K562 (cell line): ENCODE data around the gene ZNF652. TPM values are rescaled to one million over a fixed set of nuclear protein-coding genes. Genes with fewer than 3 reads are reported as not detected.

Source experiments
- DACH1 ChIP-seq: fragments of 450-650 bp; IDR thresholded peaks from 2 replicates; pipeline ENCODE4 v1.6.1; 2018; ENCODE audit not compliant: partially characterized antibody
- DPF2 ChIP-seq: fragments of 450-650 bp; IDR thresholded peaks from 2 replicates; pipeline ENCODE4 v1.6.1; 2016
- NFE2L1 ChIP-seq: fragments of 450-650 bp; IDR thresholded peaks from 2 replicates; pipeline ENCODE4 v1.6.1; 2016; ENCODE audit warnings: missing genetic modification characterization, low read depth, mild to moderate bottlenecking, missing compliant biosample characterization, moderate library complexity, borderline replicate concordance
- RBBP5 ChIP-seq: fragments of 200-600 bp; sonication (generic); IDR thresholded peaks from 2 replicates; pipeline ENCODE4 v1.6.1; 2012; ENCODE audit warnings: borderline replicate concordance, mild to moderate bottlenecking, low read length, control low read depth, inconsistent platforms; ENCODE audit not compliant: insufficient read depth, poor library complexity, severe bottlenecking
- RBFOX2 ChIP-seq: fragments of 200-400 bp; formaldehyde crosslinking; IDR thresholded peaks from 2 replicates; pipeline ENCODE4 v1.6.1; 2017; ENCODE audit warnings: low read depth, mild to moderate bottlenecking, low read length, moderate library complexity
- ZC3H4 ChIP-seq: sonication (generic); formaldehyde crosslinking; IDR thresholded peaks from 2 replicates; pipeline ENCODE4 v1.9.0; 2021; ENCODE audit warnings: missing genetic modification reagents, borderline replicate concordance
- polyA plus RNA-seq, 8 experiments: library from polyadenylated mRNA; depleted of rRNA in 4 of 8; stranded (reverse) in 5 of 8; unstranded in 3 of 8; fragments of >200 nt; fragmentation: Nextera tagmentation in 2 of 8; fragmentation: Illumina TruSeq in 1 of 8; extraction: Ambion mirVana in 2 of 8; extraction: Trizol in 1 of 8; gene quantifications; 2 replicates each; pipeline versions ENCODE4 v1.2.1 to v1.2.3, GENCODE V29; 2011 to 2014; ENCODE audit warnings: inconsistent platforms in 1 of 8, missing spikeins in 1 of 8
- total RNA-seq, 7 experiments: library from RNA; depleted of rRNA in 6 of 7; stranded (reverse); fragments of >200 nt in 6 of 7; fragmentation: Illumina TruSeq in 2 of 7; extraction: Trizol in 2 of 7; gene quantifications; 2 replicates each; pipeline versions ENCODE4 v1.2.1 to v1.2.3, GENCODE V29; 2011 to 2021; ENCODE audit warnings: low replicate concordance in 1 of 7
- TF ChIP-seq, protein P1 (sequence below), 2 experiments: fragments of 450-650 bp in 1 of 2; sonication (generic) in 1 of 2; formaldehyde crosslinking in 1 of 2; IDR thresholded peaks; 2 replicates each; pipeline versions ENCODE4 v1.7.1 to v1.9.0; 2016 to 2022; ENCODE audit warnings: inconsistent platforms in 1 of 2, mild to moderate bottlenecking in 1 of 2, missing genetic modification reagents in 1 of 2
- TF ChIP-seq, protein P2 (sequence below): fragments of 200-400 bp; formaldehyde crosslinking; IDR thresholded peaks from 2 replicates; pipeline ENCODE4 v1.6.1; 2017; ENCODE audit warnings: mild to moderate bottlenecking, low read depth, low read length, moderate library complexity
- TF ChIP-seq, protein P3 (sequence below): fragments of 450-650 bp; IDR thresholded peaks from 2 replicates; pipeline ENCODE4 v1.6.1; 2018; ENCODE audit not compliant: partially characterized antibody

Gene ZNF652
- total and polyA plus RNA-seq, 9 of the 15 experiments (the other 6 are each of a cell fraction or from before 2014, with no cell fraction given) = 5.1 to 15.5 (median 7.8) TPM

DNA sequence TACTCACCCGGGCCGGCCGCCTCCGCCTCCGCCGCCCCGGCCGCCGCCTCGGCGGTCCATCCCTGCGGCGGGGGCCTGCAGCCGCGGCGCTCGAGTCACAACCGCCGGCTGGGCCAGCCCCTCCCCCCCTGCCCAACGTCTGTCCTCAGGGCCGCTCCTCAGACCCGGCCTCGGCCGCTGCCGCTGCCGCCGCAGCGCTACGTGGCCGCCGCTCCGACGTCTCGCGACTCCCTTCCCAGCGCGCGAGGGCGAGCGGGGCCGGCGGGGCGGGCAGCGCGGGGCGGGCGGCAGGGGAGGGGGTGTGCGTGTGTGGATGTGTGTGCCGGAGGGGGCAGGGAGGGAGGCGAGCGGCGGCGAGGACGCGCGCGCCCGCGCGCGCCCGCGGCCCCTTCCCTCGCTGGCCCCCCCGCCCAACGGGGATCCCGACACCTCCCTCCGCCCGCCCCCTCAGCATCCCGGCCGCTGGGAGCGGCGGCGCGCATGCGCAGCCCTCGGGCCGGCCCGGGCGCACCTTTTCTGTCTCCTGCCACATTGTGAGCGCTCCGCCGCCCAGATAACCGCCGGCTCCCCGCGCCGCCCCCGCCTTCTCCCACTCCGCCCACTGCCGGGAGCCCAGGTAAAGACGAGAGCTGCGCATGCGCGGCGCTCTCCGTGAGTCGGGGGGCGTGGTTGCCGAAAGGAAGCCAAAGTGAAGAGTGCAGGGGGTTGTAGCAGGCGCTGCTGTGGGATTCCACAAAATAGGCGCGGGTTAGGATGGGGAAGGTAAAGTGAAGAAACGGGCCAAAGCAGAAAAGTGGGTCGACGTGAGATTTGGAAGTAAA lies at the start of gene ZNF652 (continued):
- TF ChIP-seq, protein P1, sequence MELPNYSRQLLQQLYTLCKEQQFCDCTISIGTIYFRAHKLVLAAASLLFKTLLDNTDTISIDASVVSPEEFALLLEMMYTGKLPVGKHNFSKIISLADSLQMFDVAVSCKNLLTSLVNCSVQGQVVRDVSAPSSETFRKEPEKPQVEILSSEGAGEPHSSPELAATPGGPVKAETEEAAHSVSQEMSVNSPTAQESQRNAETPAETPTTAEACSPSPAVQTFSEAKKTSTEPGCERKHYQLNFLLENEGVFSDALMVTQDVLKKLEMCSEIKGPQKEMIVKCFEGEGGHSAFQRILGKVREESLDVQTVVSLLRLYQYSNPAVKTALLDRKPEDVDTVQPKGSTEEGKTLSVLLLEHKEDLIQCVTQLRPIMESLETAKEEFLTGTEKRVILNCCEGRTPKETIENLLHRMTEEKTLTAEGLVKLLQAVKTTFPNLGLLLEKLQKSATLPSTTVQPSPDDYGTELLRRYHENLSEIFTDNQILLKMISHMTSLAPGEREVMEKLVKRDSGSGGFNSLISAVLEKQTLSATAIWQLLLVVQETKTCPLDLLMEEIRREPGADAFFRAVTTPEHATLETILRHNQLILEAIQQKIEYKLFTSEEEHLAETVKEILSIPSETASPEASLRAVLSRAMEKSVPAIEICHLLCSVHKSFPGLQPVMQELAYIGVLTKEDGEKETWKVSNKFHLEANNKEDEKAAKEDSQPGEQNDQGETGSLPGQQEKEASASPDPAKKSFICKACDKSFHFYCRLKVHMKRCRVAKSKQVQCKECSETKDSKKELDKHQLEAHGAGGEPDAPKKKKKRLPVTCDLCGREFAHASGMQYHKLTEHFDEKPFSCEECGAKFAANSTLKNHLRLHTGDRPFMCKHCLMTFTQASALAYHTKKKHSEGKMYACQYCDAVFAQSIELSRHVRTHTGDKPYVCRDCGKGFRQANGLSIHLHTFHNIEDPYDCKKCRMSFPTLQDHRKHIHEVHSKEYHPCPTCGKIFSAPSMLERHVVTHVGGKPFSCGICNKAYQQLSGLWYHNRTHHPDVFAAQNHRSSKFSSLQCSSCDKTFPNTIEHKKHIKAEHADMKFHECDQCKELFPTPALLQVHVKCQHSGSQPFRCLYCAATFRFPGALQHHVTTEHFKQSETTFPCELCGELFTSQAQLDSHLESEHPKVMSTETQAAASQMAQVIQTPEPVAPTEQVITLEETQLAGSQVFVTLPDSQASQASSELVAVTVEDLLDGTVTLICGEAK (IDR thresholded peaks at IDR 0.05) = 0 out of 2 replicates have a peak, but pooled peaks have one; percentile 46
- TF ChIP-seq, protein P1 (CRISPR knock-in tag; IDR thresholded peaks at IDR 0.05) = no peak
- TF ChIP-seq DPF2 (peak; percentile 57; the same call in 1 of the 2 replicates), RBBP5 (peak; percentile 41), ZC3H4 (0 out of 2 replicates have a peak, but pooled peaks have one; percentile 34), NFE2L1 (tag) (no peak), RBFOX2 (peak; percentile 71), DACH1 (no peak)
- TF ChIP-seq, protein P2, sequence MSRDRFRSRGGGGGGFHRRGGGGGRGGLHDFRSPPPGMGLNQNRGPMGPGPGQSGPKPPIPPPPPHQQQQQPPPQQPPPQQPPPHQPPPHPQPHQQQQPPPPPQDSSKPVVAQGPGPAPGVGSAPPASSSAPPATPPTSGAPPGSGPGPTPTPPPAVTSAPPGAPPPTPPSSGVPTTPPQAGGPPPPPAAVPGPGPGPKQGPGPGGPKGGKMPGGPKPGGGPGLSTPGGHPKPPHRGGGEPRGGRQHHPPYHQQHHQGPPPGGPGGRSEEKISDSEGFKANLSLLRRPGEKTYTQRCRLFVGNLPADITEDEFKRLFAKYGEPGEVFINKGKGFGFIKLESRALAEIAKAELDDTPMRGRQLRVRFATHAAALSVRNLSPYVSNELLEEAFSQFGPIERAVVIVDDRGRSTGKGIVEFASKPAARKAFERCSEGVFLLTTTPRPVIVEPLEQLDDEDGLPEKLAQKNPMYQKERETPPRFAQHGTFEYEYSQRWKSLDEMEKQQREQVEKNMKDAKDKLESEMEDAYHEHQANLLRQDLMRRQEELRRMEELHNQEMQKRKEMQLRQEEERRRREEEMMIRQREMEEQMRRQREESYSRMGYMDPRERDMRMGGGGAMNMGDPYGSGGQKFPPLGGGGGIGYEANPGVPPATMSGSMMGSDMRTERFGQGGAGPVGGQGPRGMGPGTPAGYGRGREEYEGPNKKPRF = no peak
- TF ChIP-seq, protein P3, sequence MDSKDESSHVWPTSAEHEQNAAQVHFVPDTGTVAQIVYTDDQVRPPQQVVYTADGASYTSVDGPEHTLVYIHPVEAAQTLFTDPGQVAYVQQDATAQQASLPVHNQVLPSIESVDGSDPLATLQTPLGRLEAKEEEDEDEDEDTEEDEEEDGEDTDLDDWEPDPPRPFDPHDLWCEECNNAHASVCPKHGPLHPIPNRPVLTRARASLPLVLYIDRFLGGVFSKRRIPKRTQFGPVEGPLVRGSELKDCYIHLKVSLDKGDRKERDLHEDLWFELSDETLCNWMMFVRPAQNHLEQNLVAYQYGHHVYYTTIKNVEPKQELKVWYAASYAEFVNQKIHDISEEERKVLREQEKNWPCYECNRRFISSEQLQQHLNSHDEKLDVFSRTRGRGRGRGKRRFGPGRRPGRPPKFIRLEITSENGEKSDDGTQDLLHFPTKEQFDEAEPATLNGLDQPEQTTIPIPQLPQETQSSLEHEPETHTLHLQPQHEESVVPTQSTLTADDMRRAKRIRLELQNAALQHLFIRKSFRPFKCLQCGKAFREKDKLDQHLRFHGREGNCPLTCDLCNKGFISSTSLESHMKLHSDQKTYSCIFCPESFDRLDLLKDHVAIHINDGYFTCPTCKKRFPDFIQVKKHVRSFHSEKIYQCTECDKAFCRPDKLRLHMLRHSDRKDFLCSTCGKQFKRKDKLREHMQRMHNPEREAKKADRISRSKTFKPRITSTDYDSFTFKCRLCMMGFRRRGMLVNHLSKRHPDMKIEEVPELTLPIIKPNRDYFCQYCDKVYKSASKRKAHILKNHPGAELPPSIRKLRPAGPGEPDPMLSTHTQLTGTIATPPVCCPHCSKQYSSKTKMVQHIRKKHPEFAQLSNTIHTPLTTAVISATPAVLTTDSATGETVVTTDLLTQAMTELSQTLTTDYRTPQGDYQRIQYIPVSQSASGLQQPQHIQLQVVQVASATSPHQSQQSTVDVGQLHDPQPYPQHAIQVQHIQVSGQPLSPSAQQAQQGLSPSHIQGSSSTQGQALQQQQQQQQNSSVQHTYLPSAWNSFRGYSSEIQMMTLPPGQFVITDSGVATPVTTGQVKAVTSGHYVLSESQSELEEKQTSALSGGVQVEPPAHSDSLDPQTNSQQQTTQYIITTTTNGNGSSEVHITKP = peak; percentile 68
